ENCODE results near the gene GPX3. TPM values are rescaled to one million over a fixed set of nuclear protein-coding genes. Genes with fewer than 3 reads are reported as not detected.

The GPX3 gene
- total and polyA plus RNA-seq, 9 of the 15 experiments (the other 6 are each of a cell fraction or from before 2014, with no cell fraction given): 0.25 to 0.86 TPM; not detected in 7

DNA sequence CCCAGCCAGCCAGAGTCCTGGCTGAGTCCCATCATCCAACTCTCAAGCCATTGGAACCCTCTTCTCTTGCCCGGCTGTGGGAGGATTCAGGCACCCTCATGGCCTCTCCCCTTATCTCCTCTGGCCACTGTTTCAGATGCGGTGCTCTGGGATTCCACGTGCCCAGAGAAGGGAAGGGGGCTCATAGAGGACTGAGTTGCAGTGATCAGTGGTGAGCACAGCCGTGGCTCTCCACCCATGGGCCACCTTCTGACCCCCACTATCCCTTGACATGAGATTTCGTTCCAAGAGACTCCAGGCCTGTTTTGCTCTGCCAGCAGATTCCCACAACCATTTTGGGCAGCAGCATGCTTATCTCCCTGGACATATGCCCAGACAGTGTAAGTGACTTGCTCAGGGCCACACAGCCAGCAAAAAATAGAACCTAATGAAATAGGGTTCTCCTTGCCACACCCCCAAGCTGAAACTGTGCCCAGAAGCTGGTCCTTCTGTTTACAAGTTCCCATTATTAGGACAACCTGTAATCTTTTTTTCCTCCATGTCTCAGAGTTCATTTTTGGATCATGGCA is 2.7 kb downstream of the GPX3 start (continued):
- TF ChIP-seq NCOA1 (IDR thresholded peaks at IDR 0.05; ENCODE audit: low read depth): peak; percentile 49; the same call in 1 of the 2 replicates
- TF ChIP-seq, protein P1, sequence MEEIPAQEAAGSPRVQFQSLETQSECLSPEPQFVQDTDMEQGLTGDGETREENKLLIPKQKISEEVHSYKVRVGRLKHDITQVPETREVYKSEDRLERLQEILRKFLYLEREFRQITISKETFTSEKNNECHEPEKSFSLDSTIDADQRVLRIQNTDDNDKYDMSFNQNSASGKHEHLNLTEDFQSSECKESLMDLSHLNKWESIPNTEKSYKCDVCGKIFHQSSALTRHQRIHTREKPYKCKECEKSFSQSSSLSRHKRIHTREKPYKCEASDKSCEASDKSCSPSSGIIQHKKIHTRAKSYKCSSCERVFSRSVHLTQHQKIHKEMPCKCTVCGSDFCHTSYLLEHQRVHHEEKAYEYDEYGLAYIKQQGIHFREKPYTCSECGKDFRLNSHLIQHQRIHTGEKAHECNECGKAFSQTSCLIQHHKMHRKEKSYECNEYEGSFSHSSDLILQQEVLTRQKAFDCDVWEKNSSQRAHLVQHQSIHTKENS (CRISPR knock-in tag; IDR thresholded peaks at IDR 0.05): no peak
- TF ChIP-seq NFIC (IDR thresholded peaks at IDR 0.05): peak; percentile 75
- TF ChIP-seq, protein P2, sequence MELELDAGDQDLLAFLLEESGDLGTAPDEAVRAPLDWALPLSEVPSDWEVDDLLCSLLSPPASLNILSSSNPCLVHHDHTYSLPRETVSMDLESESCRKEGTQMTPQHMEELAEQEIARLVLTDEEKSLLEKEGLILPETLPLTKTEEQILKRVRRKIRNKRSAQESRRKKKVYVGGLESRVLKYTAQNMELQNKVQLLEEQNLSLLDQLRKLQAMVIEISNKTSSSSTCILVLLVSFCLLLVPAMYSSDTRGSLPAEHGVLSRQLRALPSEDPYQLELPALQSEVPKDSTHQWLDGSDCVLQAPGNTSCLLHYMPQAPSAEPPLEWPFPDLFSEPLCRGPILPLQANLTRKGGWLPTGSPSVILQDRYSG (tag; conservative IDR thresholded peaks at IDR 0.05; ENCODE audit: low read depth): peak; percentile 63; the same call in 1 of the 2 replicates
- TF ChIP-seq, protein P3, sequence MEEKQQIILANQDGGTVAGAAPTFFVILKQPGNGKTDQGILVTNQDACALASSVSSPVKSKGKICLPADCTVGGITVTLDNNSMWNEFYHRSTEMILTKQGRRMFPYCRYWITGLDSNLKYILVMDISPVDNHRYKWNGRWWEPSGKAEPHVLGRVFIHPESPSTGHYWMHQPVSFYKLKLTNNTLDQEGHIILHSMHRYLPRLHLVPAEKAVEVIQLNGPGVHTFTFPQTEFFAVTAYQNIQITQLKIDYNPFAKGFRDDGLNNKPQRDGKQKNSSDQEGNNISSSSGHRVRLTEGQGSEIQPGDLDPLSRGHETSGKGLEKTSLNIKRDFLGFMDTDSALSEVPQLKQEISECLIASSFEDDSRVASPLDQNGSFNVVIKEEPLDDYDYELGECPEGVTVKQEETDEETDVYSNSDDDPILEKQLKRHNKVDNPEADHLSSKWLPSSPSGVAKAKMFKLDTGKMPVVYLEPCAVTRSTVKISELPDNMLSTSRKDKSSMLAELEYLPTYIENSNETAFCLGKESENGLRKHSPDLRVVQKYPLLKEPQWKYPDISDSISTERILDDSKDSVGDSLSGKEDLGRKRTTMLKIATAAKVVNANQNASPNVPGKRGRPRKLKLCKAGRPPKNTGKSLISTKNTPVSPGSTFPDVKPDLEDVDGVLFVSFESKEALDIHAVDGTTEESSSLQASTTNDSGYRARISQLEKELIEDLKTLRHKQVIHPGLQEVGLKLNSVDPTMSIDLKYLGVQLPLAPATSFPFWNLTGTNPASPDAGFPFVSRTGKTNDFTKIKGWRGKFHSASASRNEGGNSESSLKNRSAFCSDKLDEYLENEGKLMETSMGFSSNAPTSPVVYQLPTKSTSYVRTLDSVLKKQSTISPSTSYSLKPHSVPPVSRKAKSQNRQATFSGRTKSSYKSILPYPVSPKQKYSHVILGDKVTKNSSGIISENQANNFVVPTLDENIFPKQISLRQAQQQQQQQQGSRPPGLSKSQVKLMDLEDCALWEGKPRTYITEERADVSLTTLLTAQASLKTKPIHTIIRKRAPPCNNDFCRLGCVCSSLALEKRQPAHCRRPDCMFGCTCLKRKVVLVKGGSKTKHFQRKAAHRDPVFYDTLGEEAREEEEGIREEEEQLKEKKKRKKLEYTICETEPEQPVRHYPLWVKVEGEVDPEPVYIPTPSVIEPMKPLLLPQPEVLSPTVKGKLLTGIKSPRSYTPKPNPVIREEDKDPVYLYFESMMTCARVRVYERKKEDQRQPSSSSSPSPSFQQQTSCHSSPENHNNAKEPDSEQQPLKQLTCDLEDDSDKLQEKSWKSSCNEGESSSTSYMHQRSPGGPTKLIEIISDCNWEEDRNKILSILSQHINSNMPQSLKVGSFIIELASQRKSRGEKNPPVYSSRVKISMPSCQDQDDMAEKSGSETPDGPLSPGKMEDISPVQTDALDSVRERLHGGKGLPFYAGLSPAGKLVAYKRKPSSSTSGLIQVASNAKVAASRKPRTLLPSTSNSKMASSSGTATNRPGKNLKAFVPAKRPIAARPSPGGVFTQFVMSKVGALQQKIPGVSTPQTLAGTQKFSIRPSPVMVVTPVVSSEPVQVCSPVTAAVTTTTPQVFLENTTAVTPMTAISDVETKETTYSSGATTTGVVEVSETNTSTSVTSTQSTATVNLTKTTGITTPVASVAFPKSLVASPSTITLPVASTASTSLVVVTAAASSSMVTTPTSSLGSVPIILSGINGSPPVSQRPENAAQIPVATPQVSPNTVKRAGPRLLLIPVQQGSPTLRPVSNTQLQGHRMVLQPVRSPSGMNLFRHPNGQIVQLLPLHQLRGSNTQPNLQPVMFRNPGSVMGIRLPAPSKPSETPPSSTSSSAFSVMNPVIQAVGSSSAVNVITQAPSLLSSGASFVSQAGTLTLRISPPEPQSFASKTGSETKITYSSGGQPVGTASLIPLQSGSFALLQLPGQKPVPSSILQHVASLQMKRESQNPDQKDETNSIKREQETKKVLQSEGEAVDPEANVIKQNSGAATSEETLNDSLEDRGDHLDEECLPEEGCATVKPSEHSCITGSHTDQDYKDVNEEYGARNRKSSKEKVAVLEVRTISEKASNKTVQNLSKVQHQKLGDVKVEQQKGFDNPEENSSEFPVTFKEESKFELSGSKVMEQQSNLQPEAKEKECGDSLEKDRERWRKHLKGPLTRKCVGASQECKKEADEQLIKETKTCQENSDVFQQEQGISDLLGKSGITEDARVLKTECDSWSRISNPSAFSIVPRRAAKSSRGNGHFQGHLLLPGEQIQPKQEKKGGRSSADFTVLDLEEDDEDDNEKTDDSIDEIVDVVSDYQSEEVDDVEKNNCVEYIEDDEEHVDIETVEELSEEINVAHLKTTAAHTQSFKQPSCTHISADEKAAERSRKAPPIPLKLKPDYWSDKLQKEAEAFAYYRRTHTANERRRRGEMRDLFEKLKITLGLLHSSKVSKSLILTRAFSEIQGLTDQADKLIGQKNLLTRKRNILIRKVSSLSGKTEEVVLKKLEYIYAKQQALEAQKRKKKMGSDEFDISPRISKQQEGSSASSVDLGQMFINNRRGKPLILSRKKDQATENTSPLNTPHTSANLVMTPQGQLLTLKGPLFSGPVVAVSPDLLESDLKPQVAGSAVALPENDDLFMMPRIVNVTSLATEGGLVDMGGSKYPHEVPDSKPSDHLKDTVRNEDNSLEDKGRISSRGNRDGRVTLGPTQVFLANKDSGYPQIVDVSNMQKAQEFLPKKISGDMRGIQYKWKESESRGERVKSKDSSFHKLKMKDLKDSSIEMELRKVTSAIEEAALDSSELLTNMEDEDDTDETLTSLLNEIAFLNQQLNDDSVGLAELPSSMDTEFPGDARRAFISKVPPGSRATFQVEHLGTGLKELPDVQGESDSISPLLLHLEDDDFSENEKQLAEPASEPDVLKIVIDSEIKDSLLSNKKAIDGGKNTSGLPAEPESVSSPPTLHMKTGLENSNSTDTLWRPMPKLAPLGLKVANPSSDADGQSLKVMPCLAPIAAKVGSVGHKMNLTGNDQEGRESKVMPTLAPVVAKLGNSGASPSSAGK (IDR thresholded peaks at IDR 0.05): peak; percentile 80
- TF ChIP-seq DPF2 (IDR thresholded peaks at IDR 0.05): peak; percentile 77
- no peak for TF ChIP-seq SAFB (IDR thresholded peaks at IDR 0.05; ENCODE audit: borderline replicate concordance, low read depth, low read length)
- TF ChIP-seq RBBP5 (IDR thresholded peaks at IDR 0.05; ENCODE audit: borderline replicate concordance, insufficient read depth, low read length, poor library complexity, severe bottlenecking): no peak
- peak; percentile 43; the same call in 1 of the 2 replicates for TF ChIP-seq MAFK (IDR thresholded peaks at IDR 0.05; ENCODE audit: low read length)
- peak; percentile 86 for TF ChIP-seq ARID1B (IDR thresholded peaks at IDR 0.05)
- TF ChIP-seq NRF1 (conservative IDR thresholded peaks at IDR 0.05 in 1 of 2, IDR thresholded peaks at IDR 0.05 in 1 of 2): 0 out of 4 replicates have a peak, but pooled peaks have one; percentile 26 to 41
- peak in 1 of 2 experiments; percentile 18; a peak in 1 of 4 replicates for TF ChIP-seq TRIM24 (IDR thresholded peaks at IDR 0.05)
- TF ChIP-seq RCOR1 (IDR thresholded peaks at IDR 0.05; ENCODE audit: borderline replicate concordance in 1 of 2, low read depth in 2 of 2, low read length in 2 of 2): peak in 1 of 2 experiments; percentile 30; a peak in 1 of 4 replicates
- peak; percentile 71 for TF ChIP-seq CBFA2T2 (conservative IDR thresholded peaks at IDR 0.05)
- TF ChIP-seq KDM1A (IDR thresholded peaks at IDR 0.05): peak; percentile 56 to 59; a peak in 2 of 4 replicates

Measured in K562 (cell line).